Pericardium fibroblast (primary cell): ENCODE results near the gene CYP24A1. TPM values are rescaled to one million over a fixed set of nuclear protein-coding genes. Genes with fewer than 3 reads are reported as not detected.

Source experiments
- total RNA-seq: library from RNA; depleted of rRNA; stranded (reverse); fragments of >200 nt; gene quantifications from 2 replicates; pipeline ENCODE4 v1.2.3, GENCODE V29; 2015

The CYP24A1 gene
- total RNA-seq = not detected in 2 replicates

GRCh38 chr20:54173653-54174456, at the start of gene CYP24A1:
CYP24A1 (minus strand) TSS chr20:54173986; CDS start chr20:54173579, 407 bp downstream.

DNA sequence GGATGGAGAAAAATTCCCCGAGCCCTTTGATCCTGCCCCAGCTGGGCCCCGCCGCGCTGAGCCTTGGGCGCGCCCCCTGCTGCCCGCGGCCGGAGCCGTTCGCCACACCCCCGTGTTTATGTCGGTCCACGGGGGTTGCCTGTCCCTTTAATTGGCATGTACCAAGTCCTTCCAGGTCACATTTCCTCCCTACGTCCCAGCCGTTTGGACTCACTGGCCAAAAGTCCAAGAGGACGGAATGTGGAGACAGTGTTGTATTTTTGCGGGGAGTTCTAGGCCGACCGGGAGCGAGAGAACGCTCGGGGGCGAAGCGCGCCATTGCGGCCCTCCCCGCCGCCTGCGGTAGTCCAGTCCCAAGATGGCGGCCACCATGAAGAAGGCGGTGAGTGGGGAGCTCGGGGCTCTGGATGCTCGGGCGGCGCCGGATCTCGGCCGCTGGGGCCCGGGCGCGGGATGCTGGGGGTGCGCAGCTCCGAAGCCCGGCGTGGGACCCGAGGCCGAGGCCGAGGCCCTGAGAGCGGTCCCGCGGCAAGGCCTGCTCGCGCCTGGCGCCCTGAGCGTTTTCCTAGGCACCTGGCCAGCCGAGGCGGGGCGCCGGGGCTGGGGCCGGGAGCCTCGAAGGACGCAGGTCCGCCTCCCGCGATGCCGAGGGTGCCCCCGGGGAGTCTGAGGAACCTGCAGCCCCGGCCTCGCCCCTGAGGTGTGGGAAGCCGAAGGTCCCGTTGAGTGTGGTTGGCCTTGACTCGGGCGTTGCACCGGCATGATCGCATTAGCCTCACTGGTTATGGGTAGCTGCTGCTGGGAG, 34.2 kb upstream of the CYP24A1 start, which contains the start of gene PFDN4:
Gene PFDN4, plus strand, starts transcription at position 345 of the 805 bp plus-strand sequence. Its CDS starts 14 bp downstream, at position 359.

Other genes starting within 250 kb of the CYP24A1 start
- 0.17 TPM in 1 of 2 replicates, not detected in the other for gene BCAS1, start 103.4 kb downstream of the CYP24A1 start, total RNA-seq
- gene PFDN4, start 34.1 kb upstream of the CYP24A1 start, total RNA-seq = 36.2 and 40.3 TPM in 2 replicates